Astrocyte (in vitro differentiated cells and primary cell): ENCODE results near the gene HRC. TPM values are rescaled to one million over a fixed set of nuclear protein-coding genes. Genes with fewer than 3 reads are reported as not detected.
A peak's percentile ranks its signal among the peaks of the same experiment; 100 is the strongest.

Experiments used
- DNase-seq: peaks from one replicate; pipeline ENCODE4 v3.0.0-alpha.2; 2010; ENCODE audit warnings: low read depth
- FAIRE-seq: peaks from 2 replicates; lab custom pipeline; 2011; peaks lifted over from hg19 to GRCh38; lab: Jason Lieb, UNC
- H2AFZ ChIP-seq: 2 replicates; pipeline ENCODE4 v1.6.0; 2012; ENCODE audit warnings: low read depth, low read length, inconsistent platforms
- H3K27ac ChIP-seq: 2 replicates; pipeline ENCODE4 v1.5.1; 2011; ENCODE audit warnings: low read depth, low read length, inconsistent platforms
- H3K27me3 ChIP-seq: 2 replicates; pipeline ENCODE4 v1.6.0; 2011; ENCODE audit warnings: low read length, inconsistent platforms; ENCODE audit not compliant: insufficient read depth
- H3K36me3 ChIP-seq: 2 replicates; pipeline ENCODE4 v1.5.1; 2011; ENCODE audit warnings: low read length, inconsistent platforms; ENCODE audit not compliant: insufficient read depth
- H3K4me1 ChIP-seq: 2 replicates; pipeline ENCODE4 v1.5.1; 2011; ENCODE audit warnings: low read length, inconsistent platforms; ENCODE audit not compliant: insufficient read depth
- H3K4me2 ChIP-seq: 2 replicates; pipeline ENCODE4 v1.6.0; 2012; ENCODE audit warnings: low read length, inconsistent platforms
- H3K4me3 ChIP-seq: 2 replicates; pipeline ENCODE4 v1.5.1; 2011; ENCODE audit warnings: low read depth, mild to moderate bottlenecking, low read length, inconsistent platforms; ENCODE audit not compliant: insufficient read depth
- H3K79me2 ChIP-seq: 2 replicates; pipeline ENCODE4 v1.6.0; 2012; ENCODE audit warnings: mild to moderate bottlenecking, low read length, inconsistent platforms; ENCODE audit not compliant: insufficient read depth
- H3K9ac ChIP-seq: 2 replicates; pipeline ENCODE4 v1.6.0; 2012; ENCODE audit warnings: mild to moderate bottlenecking, low read length, inconsistent platforms
- H3K9me3 ChIP-seq: 2 replicates; pipeline ENCODE4 v1.5.1; 2012; ENCODE audit warnings: low read depth, mild to moderate bottlenecking, low read length, inconsistent platforms; ENCODE audit not compliant: insufficient read depth
- H4K20me1 ChIP-seq: 2 replicates; pipeline ENCODE4 v1.6.0; 2012; ENCODE audit warnings: low read length, inconsistent platforms; ENCODE audit not compliant: insufficient read depth
- H3K27ac Mint-ChIP-seq: one replicate; pipeline ENCODE4 v1.8.0; 2021; ENCODE audit warnings: mild to moderate bottlenecking, mixed read lengths; ENCODE audit not compliant: unreplicated experiment
- H3K27me3 Mint-ChIP-seq: one replicate; pipeline ENCODE4 v1.8.0; 2021; ENCODE audit warnings: low read depth, mixed read lengths; ENCODE audit not compliant: unreplicated experiment
- H3K36me3 Mint-ChIP-seq: one replicate; pipeline ENCODE4 v1.8.0; 2021; ENCODE audit warnings: low read depth, mixed read lengths; ENCODE audit not compliant: unreplicated experiment
- H3K4me1 Mint-ChIP-seq: one replicate; pipeline ENCODE4 v1.8.0; 2021; ENCODE audit warnings: low read depth, mixed read lengths; ENCODE audit not compliant: unreplicated experiment
- H3K4me3 Mint-ChIP-seq: one replicate; pipeline ENCODE4 v1.8.0; 2021; ENCODE audit warnings: mild to moderate bottlenecking, moderate library complexity, mixed read lengths; ENCODE audit not compliant: unreplicated experiment
- H3K9me3 Mint-ChIP-seq: one replicate; pipeline ENCODE4 v1.8.0; 2021; ENCODE audit warnings: mild to moderate bottlenecking, mixed read lengths; ENCODE audit not compliant: unreplicated experiment
- EZH2 ChIP-seq: IDR thresholded peaks from 2 replicates; pipeline ENCODE4 v1.6.1; 2012; ENCODE audit warnings: mild to moderate bottlenecking, low read length, inconsistent platforms; ENCODE audit not compliant: insufficient read depth
- total RNA-seq: library from RNA; stranded (reverse); gene quantifications from 2 replicates; pipeline ENCODE4 v1.2.1, GENCODE V29; 2021
- TF ChIP-seq, protein P1 (sequence below): IDR thresholded peaks from 2 replicates; pipeline ENCODE4 v1.5.1; 2011; ENCODE audit warnings: low read depth, mild to moderate bottlenecking, inconsistent platforms, low read length, moderate library complexity; ENCODE audit not compliant: insufficient read depth

The HRC gene
- total RNA-seq, 1 donor from 2014 or later: not detected

DNA sequence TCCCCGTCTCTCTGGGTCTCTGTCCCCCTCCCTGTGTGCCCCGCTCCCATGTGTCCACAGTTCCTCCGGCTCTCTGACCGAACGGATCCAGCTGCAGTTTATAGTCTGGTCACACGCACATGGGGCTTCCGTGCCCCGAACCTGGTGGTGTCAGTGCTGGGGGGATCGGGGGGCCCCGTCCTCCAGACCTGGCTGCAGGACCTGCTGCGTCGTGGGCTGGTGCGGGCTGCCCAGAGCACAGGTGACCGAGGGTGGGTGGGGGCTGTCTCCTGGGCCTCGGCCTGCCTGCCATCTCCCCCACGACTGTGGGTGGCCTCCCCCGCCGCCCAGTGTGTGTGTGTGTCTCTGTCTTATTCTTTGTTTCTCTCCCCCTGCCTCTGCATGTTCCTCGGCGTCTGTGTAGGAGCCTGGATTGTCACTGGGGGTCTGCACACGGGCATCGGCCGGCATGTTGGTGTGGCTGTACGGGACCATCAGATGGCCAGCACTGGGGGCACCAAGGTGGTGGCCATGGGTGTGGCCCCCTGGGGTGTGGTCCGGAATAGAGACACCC, 12.7 kb upstream of the HRC start:
- peaks cover 11% of the 10 kb centered on the region for H3K36me3 Mint-ChIP-seq
- no peak overlapping the region for H3K9ac ChIP-seq
- H3K9me3 ChIP-seq: no peaks in the 10 kb centered on the region
- no peak for DNase-seq
- H3K4me1 Mint-ChIP-seq: no peaks in the 10 kb centered on the region
- no peak overlapping the region for H3K4me2 ChIP-seq
- H3K27ac Mint-ChIP-seq: peak overlapping the region; percentile 12
- peaks cover 4% of the 10 kb centered on the region for H3K27me3 ChIP-seq
- FAIRE-seq: no peak
- no peaks in the 10 kb centered on the region for H3K79me2 ChIP-seq
- no peak overlapping the region for H3K4me3 Mint-ChIP-seq
- H2AFZ ChIP-seq: no peak overlapping the region
- TF ChIP-seq EZH2: no peak
- TF ChIP-seq, protein P1, sequence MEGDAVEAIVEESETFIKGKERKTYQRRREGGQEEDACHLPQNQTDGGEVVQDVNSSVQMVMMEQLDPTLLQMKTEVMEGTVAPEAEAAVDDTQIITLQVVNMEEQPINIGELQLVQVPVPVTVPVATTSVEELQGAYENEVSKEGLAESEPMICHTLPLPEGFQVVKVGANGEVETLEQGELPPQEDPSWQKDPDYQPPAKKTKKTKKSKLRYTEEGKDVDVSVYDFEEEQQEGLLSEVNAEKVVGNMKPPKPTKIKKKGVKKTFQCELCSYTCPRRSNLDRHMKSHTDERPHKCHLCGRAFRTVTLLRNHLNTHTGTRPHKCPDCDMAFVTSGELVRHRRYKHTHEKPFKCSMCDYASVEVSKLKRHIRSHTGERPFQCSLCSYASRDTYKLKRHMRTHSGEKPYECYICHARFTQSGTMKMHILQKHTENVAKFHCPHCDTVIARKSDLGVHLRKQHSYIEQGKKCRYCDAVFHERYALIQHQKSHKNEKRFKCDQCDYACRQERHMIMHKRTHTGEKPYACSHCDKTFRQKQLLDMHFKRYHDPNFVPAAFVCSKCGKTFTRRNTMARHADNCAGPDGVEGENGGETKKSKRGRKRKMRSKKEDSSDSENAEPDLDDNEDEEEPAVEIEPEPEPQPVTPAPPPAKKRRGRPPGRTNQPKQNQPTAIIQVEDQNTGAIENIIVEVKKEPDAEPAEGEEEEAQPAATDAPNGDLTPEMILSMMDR: no peak
- no peak overlapping the region for H3K27ac ChIP-seq
- no peaks in the 10 kb centered on the region for H3K27me3 Mint-ChIP-seq
- peaks cover 17% of the 10 kb centered on the region for H4K20me1 ChIP-seq
- H3K9me3 Mint-ChIP-seq: no peaks in the 10 kb centered on the region
- H3K4me3 ChIP-seq: no peak overlapping the region
- peaks cover 11% of the 10 kb centered on the region for H3K4me1 ChIP-seq
- H3K36me3 ChIP-seq: peaks cover 2% of the 10 kb centered on the region

DNA sequence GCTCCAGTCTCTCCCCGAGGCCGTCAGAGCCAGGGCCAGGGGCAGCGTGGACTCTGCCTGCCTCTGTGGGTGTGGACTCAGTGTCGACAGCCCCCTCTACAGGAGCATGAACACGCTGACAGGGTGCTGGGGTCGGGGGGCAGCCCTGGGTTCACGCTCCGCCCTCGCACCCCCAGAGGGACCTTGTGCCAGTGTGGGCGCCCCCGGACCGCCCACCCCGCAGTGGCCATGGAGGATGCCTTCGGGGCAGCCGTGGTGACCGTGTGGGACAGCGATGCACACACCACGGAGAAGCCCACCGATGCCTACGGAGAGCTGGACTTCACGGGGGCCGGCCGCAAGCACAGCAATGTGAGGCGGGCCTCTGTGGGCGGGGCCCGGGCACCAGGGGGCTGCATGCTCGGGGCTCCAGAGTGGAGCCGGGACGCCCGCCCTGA, 10.7 kb upstream of the HRC start:
- peaks cover 30% of the 10 kb centered on the region for H4K20me1 ChIP-seq
- H3K9me3 ChIP-seq: no peaks in the 10 kb centered on the region
- H3K4me1 Mint-ChIP-seq: no peaks in the 10 kb centered on the region
- peaks cover 16% of the 10 kb centered on the region for H3K4me1 ChIP-seq
- H3K4me2 ChIP-seq: peak overlapping the region; percentile 63
- H3K36me3 ChIP-seq: no peaks in the 10 kb centered on the region
- no peaks in the 10 kb centered on the region for H3K27me3 Mint-ChIP-seq
- no peak overlapping the region for H3K27ac ChIP-seq
- H3K36me3 Mint-ChIP-seq: peaks cover 10% of the 10 kb centered on the region
- FAIRE-seq: no peak
- no peak overlapping the region for H3K4me3 ChIP-seq
- no peaks in the 10 kb centered on the region for H3K79me2 ChIP-seq
- H3K9ac ChIP-seq: peak overlapping the region; percentile 66
- H3K27me3 ChIP-seq: peaks cover 4% of the 10 kb centered on the region
- no peak overlapping the region for H3K27ac Mint-ChIP-seq
- no peaks in the 10 kb centered on the region for H3K9me3 Mint-ChIP-seq
- H2AFZ ChIP-seq: peak overlapping the region; percentile 47
- TF ChIP-seq EZH2: no peak
- TF ChIP-seq, protein P1: no peak
- no peak for DNase-seq
- no peak overlapping the region for H3K4me3 Mint-ChIP-seq

DNA sequence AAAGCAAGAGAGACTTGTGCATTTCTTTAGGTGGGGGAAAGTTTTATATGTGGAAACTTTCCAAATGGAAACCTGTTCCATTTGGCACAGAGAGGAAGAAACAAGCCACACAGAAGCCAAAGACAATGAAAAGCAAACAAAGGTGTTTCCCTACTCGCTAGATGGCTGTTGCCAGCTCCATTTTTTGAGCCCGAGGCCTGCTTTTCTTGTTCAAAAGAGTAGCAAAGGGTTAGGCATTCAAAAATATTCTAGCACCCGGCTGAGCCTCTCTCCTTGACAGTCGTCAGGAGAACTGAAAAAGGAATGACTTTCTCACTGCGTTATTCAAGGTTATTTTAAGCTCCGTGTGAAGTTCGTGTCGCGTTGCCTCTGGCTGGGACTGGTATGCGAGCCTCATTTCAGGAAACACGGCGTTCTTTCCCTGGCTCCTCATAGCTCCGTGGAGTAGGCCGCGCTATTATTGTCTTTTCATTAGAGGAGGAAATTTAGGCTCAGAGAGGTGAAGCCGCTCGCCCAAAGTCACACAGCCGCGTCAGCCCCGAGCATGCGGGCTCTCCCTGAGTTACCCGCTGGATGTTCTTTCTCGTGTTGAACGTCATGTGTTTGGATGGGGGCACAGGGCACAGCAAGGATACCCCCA, 10.0 kb upstream of the HRC start:
- no peaks in the 10 kb centered on the region for H3K27me3 Mint-ChIP-seq
- H3K36me3 Mint-ChIP-seq: peaks cover 10% of the 10 kb centered on the region
- DNase-seq (peak; percentile 26), FAIRE-seq (no peak)
- H3K27ac ChIP-seq: no peak overlapping the region
- H3K27ac Mint-ChIP-seq: no peak overlapping the region
- peak overlapping the region; percentile 66 for H3K9ac ChIP-seq
- H3K4me1 ChIP-seq: peaks cover 16% of the 10 kb centered on the region
- peaks cover 4% of the 10 kb centered on the region for H3K27me3 ChIP-seq
- no peaks in the 10 kb centered on the region for H3K4me1 Mint-ChIP-seq
- H3K4me2 ChIP-seq: peak overlapping the region; percentile 63
- no peaks in the 10 kb centered on the region for H3K79me2 ChIP-seq
- H2AFZ ChIP-seq: peak overlapping the region; percentile 59
- no peaks in the 10 kb centered on the region for H3K36me3 ChIP-seq
- peaks cover 37% of the 10 kb centered on the region for H4K20me1 ChIP-seq
- H3K4me3 Mint-ChIP-seq: no peak overlapping the region
- H3K9me3 Mint-ChIP-seq: no peaks in the 10 kb centered on the region
- no peaks in the 10 kb centered on the region for H3K9me3 ChIP-seq
- H3K4me3 ChIP-seq: no peak overlapping the region
- no peak for TF ChIP-seq EZH2
- TF ChIP-seq, protein P1: no peak
